Gastrocnemius medialis (tissue), 4 donors: ENCODE data around the gene DHDDS.

ENCODE experiments used
- CTCF ChIP-seq, 5 experiments: fragments of 450-650 bp in 3 of 5; fragments of 200-600 bp in 2 of 5; sonication (generic) in 2 of 5; IDR thresholded peaks in 4 of 5; conservative IDR thresholded peaks in 1 of 5; 1 replicate in 4 of 5; 2 replicates in 1 of 5; pipeline ENCODE4 v1.5.1; 2016 to 2019; ENCODE audit warnings: antibody characterized with exemption in 5 of 5, mild to moderate bottlenecking in 3 of 5, moderate library complexity in 3 of 5
- POLR2A ChIP-seq, 2 donors: fragments of 450-650 bp; IDR thresholded peaks; one replicate each; pipeline ENCODE4 v1.6.1; 2017; ENCODE audit warnings: antibody characterized with exemption in 2 of 2, mild to moderate bottlenecking in 2 of 2, moderate library complexity in 2 of 2

- TF ChIP-seq CTCF (IDR thresholded peaks at IDR 0.05 in 4 of 5, conservative IDR thresholded peaks at IDR 0.05 in 1 of 5) (no peak), POLR2A (IDR thresholded peaks at IDR 0.05) (no peak)
These were observed 672 bp downstream of the DHDDS start for GRCh38 chr1:26432793-26433192.
